ENCODE results near the gene GALNT2.

GALNT2 gene

GRCh38 chr1:230187290-230187689 lies 120.3 kb downstream of the GALNT2 start:
- H3K27ac ChIP-seq, result no peak overlapping the region
- H3K27me3 ChIP-seq (ENCODE audit: insufficient read depth, low read depth, severe bottlenecking), result no peaks in the 10 kb centered on the region
- no peak for DNase-seq
- no peak overlapping the region for H3K4me3 ChIP-seq (ENCODE audit: low read depth, low read length)
- H3K9me3 ChIP-seq (ENCODE audit: severe bottlenecking), result no peaks in the 10 kb centered on the region
- H3K36me3 ChIP-seq, result peaks cover 9% of the 10 kb centered on the region
- TF ChIP-seq CTCF (IDR thresholded peaks at IDR 0.05; ENCODE audit: low read depth, low read length), result no peak

- no peak for TF ChIP-seq CTCF (IDR thresholded peaks at IDR 0.05; ENCODE audit: low read depth, low read length)
- Histone ChIP-seq H3K27me3 (ENCODE audit: insufficient read depth, low read depth, severe bottlenecking) (no peaks in the 10 kb centered on the region), H3K36me3 (peaks cover 9% of the 10 kb centered on the region), H3K9me3 (ENCODE audit: severe bottlenecking) (no peaks in the 10 kb centered on the region), H3K27ac (no peak overlapping the region), H3K4me3 (ENCODE audit: low read depth, low read length) (no peak overlapping the region)
- DNase-seq, result no peak
Observed at GRCh38 chr1:230188826-230189225, 121.8 kb downstream of the GALNT2 start.

- TF ChIP-seq CTCF (IDR thresholded peaks at IDR 0.05; ENCODE audit: low read depth, low read length), result no peak
- Histone ChIP-seq H3K27ac (no peak overlapping the region), H3K9me3 (ENCODE audit: severe bottlenecking) (no peaks in the 10 kb centered on the region), H3K4me3 (ENCODE audit: low read depth, low read length) (no peak overlapping the region), H3K36me3 (peaks cover 9% of the 10 kb centered on the region), H3K27me3 (ENCODE audit: insufficient read depth, low read depth, severe bottlenecking) (no peaks in the 10 kb centered on the region)
- DNase-seq, result no peak
Observed at GRCh38 chr1:230189341-230189740, 122.3 kb downstream of the GALNT2 start.

- Histone ChIP-seq H3K27me3 (ENCODE audit: insufficient read depth, low read depth, severe bottlenecking) (no peaks in the 10 kb centered on the region), H3K4me3 (ENCODE audit: low read depth, low read length) (no peak overlapping the region), H3K27ac (no peak overlapping the region), H3K36me3 (peaks cover 9% of the 10 kb centered on the region), H3K9me3 (ENCODE audit: severe bottlenecking) (no peaks in the 10 kb centered on the region)
- TF ChIP-seq CTCF (IDR thresholded peaks at IDR 0.05; ENCODE audit: low read depth, low read length), result no peak
- no peak for DNase-seq
Observed at GRCh38 chr1:230189824-230190223, 122.8 kb downstream of the GALNT2 start.

GRCh38 chr1:230191079-230191804 lies 124.2 kb downstream of the GALNT2 start:
- no peaks in the 10 kb centered on the region for H3K9me3 ChIP-seq (ENCODE audit: severe bottlenecking)
- no peaks in the 10 kb centered on the region for H3K27me3 ChIP-seq (ENCODE audit: insufficient read depth, low read depth, severe bottlenecking)
- H3K36me3 ChIP-seq, result peaks cover 4% of the 10 kb centered on the region
- no peak overlapping the region for H3K27ac ChIP-seq
- DNase-seq, result no peak
- H3K4me3 ChIP-seq (ENCODE audit: low read depth, low read length), result no peak overlapping the region
- no peak for TF ChIP-seq CTCF (IDR thresholded peaks at IDR 0.05; ENCODE audit: low read depth, low read length)

- H3K9me3 ChIP-seq (ENCODE audit: severe bottlenecking), result no peaks in the 10 kb centered on the region
- H3K4me3 ChIP-seq (ENCODE audit: low read depth, low read length), result no peak overlapping the region
- no peak for TF ChIP-seq CTCF (IDR thresholded peaks at IDR 0.05; ENCODE audit: low read depth, low read length)
- H3K27ac ChIP-seq, result no peak overlapping the region
- no peak for DNase-seq
- no peaks in the 10 kb centered on the region for H3K27me3 ChIP-seq (ENCODE audit: insufficient read depth, low read depth, severe bottlenecking)
- H3K36me3 ChIP-seq, result peaks cover 2% of the 10 kb centered on the region; the same call in 1 of the 2 replicates
Observed at GRCh38 chr1:230191855-230192254, 124.8 kb downstream of the GALNT2 start.
